Endodermal cell (in vitro differentiated cells): ENCODE measurements around the gene CRACR2B. TPM values are rescaled to one million over a fixed set of nuclear protein-coding genes. Genes with fewer than 3 reads are reported as not detected.

Source experiments
- DNase-seq: peaks from one replicate; pipeline ENCODE4 v3.0.0-alpha.2; 2017
- H3K27ac ChIP-seq: 2 replicates; pipeline ENCODE4 v1.5.1; 2013; ENCODE audit warnings: mild to moderate bottlenecking, low read depth, low read length, moderate library complexity
- H3K27me3 ChIP-seq: 2 replicates; pipeline ENCODE4 v1.6.1; 2013; ENCODE audit warnings: mild to moderate bottlenecking, low read length, moderate library complexity; ENCODE audit not compliant: insufficient read depth, control insufficient read depth, poor library complexity, severe bottlenecking
- H3K36me3 ChIP-seq: 2 replicates; pipeline ENCODE4 v1.7.0; 2013; ENCODE audit warnings: mild to moderate bottlenecking, low read length, moderate library complexity; ENCODE audit not compliant: control insufficient read depth, insufficient read depth
- H3K4me1 ChIP-seq: one replicate; pipeline ENCODE4 v1.7.0; 2013; ENCODE audit warnings: low read length; ENCODE audit not compliant: control insufficient read depth, insufficient read depth
- H3K4me3 ChIP-seq: 2 replicates; pipeline ENCODE4 v1.5.1; 2013; ENCODE audit warnings: mild to moderate bottlenecking, low read length, moderate library complexity
- H3K9ac ChIP-seq: 2 replicates; pipeline ENCODE4 v1.6.1; 2013; ENCODE audit warnings: mild to moderate bottlenecking, low read length, moderate library complexity; ENCODE audit not compliant: poor library complexity, severe bottlenecking; ENCODE audit errors: extremely low read depth
- H3K9me3 ChIP-seq: 2 replicates; pipeline ENCODE4 v1.6.1; 2013; ENCODE audit warnings: mild to moderate bottlenecking, low read length, moderate library complexity; ENCODE audit not compliant: control insufficient read depth
- H3K27ac Mint-ChIP-seq: 2 replicates; pipeline ENCODE4 v1.8.0; 2020; ENCODE audit warnings: mixed read lengths
- H3K27me3 Mint-ChIP-seq: 2 replicates; pipeline ENCODE4 v1.8.0; 2021; ENCODE audit warnings: mild to moderate bottlenecking, mixed read lengths; ENCODE audit not compliant: insufficient read depth
- H3K36me3 Mint-ChIP-seq: 2 replicates; pipeline ENCODE4 v1.8.0; 2020; ENCODE audit warnings: low read depth, mixed read lengths
- H3K4me1 Mint-ChIP-seq: 2 replicates; pipeline ENCODE4 v1.8.0; 2020; ENCODE audit warnings: mixed read lengths
- H3K4me3 Mint-ChIP-seq: 2 replicates; pipeline ENCODE4 v1.8.0; 2020; ENCODE audit warnings: mild to moderate bottlenecking, moderate library complexity, mixed read lengths
- H3K9me3 Mint-ChIP-seq: 2 replicates; pipeline ENCODE4 v1.8.0; 2020; ENCODE audit warnings: mild to moderate bottlenecking, mixed read lengths
- WGBS, 2 experiments: methylation state at CpG; one replicate each; pipeline versions ENCODE4 v1.1.5 to v1.1.7; 2013; ENCODE audit warnings: missing lambda C conversion rate in 2 of 2, mixed read lengths in 1 of 2; ENCODE audit not compliant: insufficient coverage in 1 of 2, insufficient read length in 1 of 2; 5-methylcytosine and 5-hydroxymethylcytosine counted together
- total RNA-seq, 2 donors: library from RNA; stranded (reverse); fragmentation: NEBNext Ultra II Directional in 1 of 2; extraction: Animal tissue kit (Norgen Biotek cat#: 25700) in 1 of 2; gene quantifications; 2 replicates in 1 of 2; 3 replicates in 1 of 2; pipeline ENCODE4 v1.2.1, GENCODE V29; 2021
- TF ChIP-seq, protein P1 (sequence below): fragments of 200-600 bp; sonication (generic); conservative IDR thresholded peaks from 2 replicates; pipeline ENCODE4 v1.5.0; 2021; ENCODE audit warnings: antibody characterized with exemption, mild to moderate bottlenecking

The CRACR2B gene
- total RNA-seq, 2 donors from 2014 or later: 22.3 to 28.1 TPM

GRCh38 chr11:839875-840617, 12.3 kb downstream of the CRACR2B start:
- H3K4me3 ChIP-seq: no peak overlapping the region

DNA sequence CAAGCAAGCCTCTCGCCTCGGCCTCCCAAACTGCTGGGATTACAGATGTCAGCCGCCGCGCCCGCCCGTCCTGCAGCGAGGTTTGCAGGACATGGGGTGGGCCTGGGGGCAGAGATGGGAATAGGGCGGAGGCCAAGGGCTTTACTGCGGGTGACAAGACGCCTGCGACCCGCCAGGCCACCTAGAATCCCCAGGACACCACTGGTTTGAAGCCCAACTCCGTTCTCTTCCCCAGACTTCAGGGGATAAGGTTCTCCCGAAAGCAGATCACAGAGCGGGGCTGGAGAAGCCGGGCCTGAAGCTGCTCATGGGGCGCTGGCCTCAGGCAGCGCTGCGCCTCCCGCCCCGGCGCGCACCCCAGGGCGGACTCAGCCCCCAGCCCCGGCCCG, 14.3 kb downstream of the CRACR2B start:
- Mint-ChIP-seq H3K27me3 (peaks cover 2% of the 10 kb centered on the region), H3K9me3 (no peaks in the 10 kb centered on the region), H3K36me3 (peaks cover 25% of the 10 kb centered on the region), H3K4me1 (peaks cover 14% of the 10 kb centered on the region), H3K4me3 (peak overlapping the region; percentile 78), H3K27ac (peak overlapping the region; percentile 86)
- Histone ChIP-seq H3K27me3 (no peaks in the 10 kb centered on the region), H3K27ac (peak overlapping the region; percentile 99), H3K9me3 (no peaks in the 10 kb centered on the region), H3K4me1 (peaks cover 15% of the 10 kb centered on the region), H3K4me3 (peak overlapping the region; percentile 88), H3K9ac (peak overlapping the region; percentile 89), H3K36me3 (peaks cover 41% of the 10 kb centered on the region)
- DNase-seq: no peak
- WGBS, 2 experiments: 1% methylated on average over 11 to 27 of the region's 27 CpGs
- TF ChIP-seq, protein P1, sequence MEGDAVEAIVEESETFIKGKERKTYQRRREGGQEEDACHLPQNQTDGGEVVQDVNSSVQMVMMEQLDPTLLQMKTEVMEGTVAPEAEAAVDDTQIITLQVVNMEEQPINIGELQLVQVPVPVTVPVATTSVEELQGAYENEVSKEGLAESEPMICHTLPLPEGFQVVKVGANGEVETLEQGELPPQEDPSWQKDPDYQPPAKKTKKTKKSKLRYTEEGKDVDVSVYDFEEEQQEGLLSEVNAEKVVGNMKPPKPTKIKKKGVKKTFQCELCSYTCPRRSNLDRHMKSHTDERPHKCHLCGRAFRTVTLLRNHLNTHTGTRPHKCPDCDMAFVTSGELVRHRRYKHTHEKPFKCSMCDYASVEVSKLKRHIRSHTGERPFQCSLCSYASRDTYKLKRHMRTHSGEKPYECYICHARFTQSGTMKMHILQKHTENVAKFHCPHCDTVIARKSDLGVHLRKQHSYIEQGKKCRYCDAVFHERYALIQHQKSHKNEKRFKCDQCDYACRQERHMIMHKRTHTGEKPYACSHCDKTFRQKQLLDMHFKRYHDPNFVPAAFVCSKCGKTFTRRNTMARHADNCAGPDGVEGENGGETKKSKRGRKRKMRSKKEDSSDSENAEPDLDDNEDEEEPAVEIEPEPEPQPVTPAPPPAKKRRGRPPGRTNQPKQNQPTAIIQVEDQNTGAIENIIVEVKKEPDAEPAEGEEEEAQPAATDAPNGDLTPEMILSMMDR: no peak

More at GRCh38 chr11:839875-840617, 12.3 kb downstream of the CRACR2B start:
- Histone ChIP-seq H3K9ac (no peak overlapping the region), H3K4me1 (peaks cover 3% of the 10 kb centered on the region), H3K27ac (no peak overlapping the region), H3K36me3 (peaks cover 49% of the 10 kb centered on the region), H3K27me3 (no peaks in the 10 kb centered on the region), H3K9me3 (no peaks in the 10 kb centered on the region)
- Mint-ChIP-seq H3K27ac (no peak overlapping the region), H3K36me3 (peaks cover 32% of the 10 kb centered on the region), H3K9me3 (no peaks in the 10 kb centered on the region), H3K27me3 (no peaks in the 10 kb centered on the region), H3K4me3 (peak overlapping the region; percentile 78), H3K4me1 (peaks cover 13% of the 10 kb centered on the region)
- WGBS, 2 experiments: 89 to 96% methylated on average over 23 to 25 of the region's 25 CpGs
- TF ChIP-seq, protein P1: peak; percentile 64
- DNase-seq: no peak

- Mint-ChIP-seq H3K27me3 (peaks cover 2% of the 10 kb centered on the region), H3K4me3 (peak within 1 kb of the TSS; percentile 78), H3K9me3 (no peaks in the 10 kb centered on the region), H3K27ac (peak within 1 kb of the TSS; percentile 86), H3K4me1 (peaks cover 14% of the 10 kb centered on the region), H3K36me3 (peaks cover 24% of the 10 kb centered on the region)
- Histone ChIP-seq H3K9me3 (no peaks in the 10 kb centered on the region), H3K27me3 (no peaks in the 10 kb centered on the region), H3K36me3 (peaks cover 37% of the 10 kb centered on the region), H3K4me3 (peak within 1 kb of the TSS; percentile 88), H3K27ac (peak within 1 kb of the TSS; percentile 99), H3K9ac (peak within 1 kb of the TSS; percentile 89), H3K4me1 (peaks cover 15% of the 10 kb centered on the region)
- TF ChIP-seq, protein P1: no peak
- peak; percentile 96 for DNase-seq
- WGBS, 2 experiments: 0% methylated on average over 6 to 87 of the region's 87 CpGs
These were observed 14.8 kb downstream of the CRACR2B start, which contains the start of the genes POLR2L and TSPAN4 for GRCh38 chr11:842370-843002. TSS of gene POLR2L (minus strand) at chr11:842529. CDS start at chr11:842508, 21 bp downstream. TSS of gene TSPAN4 (plus strand) at chr11:842852. CDS start at chr11:850305, 7,453 bp downstream.
